Heart left ventricle (tissue), 13 donors: ENCODE data around the gene HOXA3.

Experiments used
- POLR2A ChIP-seq, 2 donors: fragments of 450-650 bp; IDR thresholded peaks; one replicate each; pipeline ENCODE4 v1.6.1; 2017; ENCODE audit warnings: antibody characterized with exemption in 2 of 2, mild to moderate bottlenecking in 2 of 2, moderate library complexity in 2 of 2
- TF ChIP-seq, protein P1 (sequence below), 12 donors: fragments of 200-600 bp; sonication (generic) in 4 of 12; IDR thresholded peaks; one replicate each; pipeline versions ENCODE4 v1.5.0 to v1.8.0; 2018 to 2022; ENCODE audit warnings: antibody characterized with exemption in 12 of 12, mild to moderate bottlenecking in 5 of 12
- donor health status: ischemic (EF 13 %, LVEDD 7.1; RV severe dilation, severe dysfunction).
- donor health status: DM: no; HTN: yes; CAD: no.
- donor health status: DM: no; HTN: no; CAD: no.
- donor health status: ischemic (EF 25% LVEDD 6.9; RV normal size, moderate dysfunction).
- donor health status: ischemic (EF 25% LVEDD 5.7; RV mildly dilated, moderate dysfunction).
- donor health status: ischemic (EF 35%, LVEDD 5.7; RV mildly dilated, moderate dysfunction).
- donor health status: nonischemic (EF 11% LVEDD 7.7; RV severe dilation, severe dysfunction).
- donor health status: DM: yes; HTN: yes; CAD: no.
- donor health status: PGD.
- donor health status: ischemic (EF 29% LVEDD 5.4; RV normal size, mild dysfunction).
- donor health status: nonischemic (EF 23%, LVEDD 6.1; RV moderate dilation, normal function).

DNA sequence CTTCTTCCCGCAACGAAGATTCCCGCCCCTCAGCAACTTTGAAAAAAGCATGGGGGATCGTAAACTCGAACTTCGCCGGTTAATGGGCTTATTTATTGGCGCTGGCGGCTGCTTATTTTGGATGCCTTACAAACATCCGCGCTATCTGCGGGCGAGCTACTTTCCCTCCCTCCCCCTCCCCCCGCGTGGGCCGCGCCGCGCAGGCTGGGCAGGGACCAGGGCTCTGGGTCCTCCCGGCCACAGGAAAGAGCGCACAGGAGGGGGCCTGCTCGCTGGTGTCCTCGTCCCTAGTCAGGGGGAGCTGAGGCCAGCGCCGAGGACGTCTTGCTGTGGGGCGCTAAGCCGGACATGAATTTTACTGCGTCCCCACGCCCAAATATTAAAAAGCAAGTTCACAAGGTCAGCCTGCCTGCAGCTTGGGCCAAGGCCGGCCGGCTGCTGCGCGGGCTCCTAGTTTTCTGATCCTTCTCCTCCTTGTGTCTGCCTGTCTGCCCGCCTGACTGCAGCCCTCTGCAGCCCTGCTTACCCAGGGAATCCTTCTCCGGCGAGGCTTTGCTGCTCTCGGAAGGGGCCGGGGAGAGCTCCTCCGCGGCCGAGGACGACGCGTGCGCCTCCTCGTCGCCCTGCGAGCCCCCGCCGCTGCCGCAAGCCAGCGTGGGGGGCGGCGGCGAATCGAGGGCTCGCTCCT lies 20.6 kb upstream of the HOXA3 start:
- TF ChIP-seq, protein P1, sequence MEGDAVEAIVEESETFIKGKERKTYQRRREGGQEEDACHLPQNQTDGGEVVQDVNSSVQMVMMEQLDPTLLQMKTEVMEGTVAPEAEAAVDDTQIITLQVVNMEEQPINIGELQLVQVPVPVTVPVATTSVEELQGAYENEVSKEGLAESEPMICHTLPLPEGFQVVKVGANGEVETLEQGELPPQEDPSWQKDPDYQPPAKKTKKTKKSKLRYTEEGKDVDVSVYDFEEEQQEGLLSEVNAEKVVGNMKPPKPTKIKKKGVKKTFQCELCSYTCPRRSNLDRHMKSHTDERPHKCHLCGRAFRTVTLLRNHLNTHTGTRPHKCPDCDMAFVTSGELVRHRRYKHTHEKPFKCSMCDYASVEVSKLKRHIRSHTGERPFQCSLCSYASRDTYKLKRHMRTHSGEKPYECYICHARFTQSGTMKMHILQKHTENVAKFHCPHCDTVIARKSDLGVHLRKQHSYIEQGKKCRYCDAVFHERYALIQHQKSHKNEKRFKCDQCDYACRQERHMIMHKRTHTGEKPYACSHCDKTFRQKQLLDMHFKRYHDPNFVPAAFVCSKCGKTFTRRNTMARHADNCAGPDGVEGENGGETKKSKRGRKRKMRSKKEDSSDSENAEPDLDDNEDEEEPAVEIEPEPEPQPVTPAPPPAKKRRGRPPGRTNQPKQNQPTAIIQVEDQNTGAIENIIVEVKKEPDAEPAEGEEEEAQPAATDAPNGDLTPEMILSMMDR (IDR thresholded peaks at IDR 0.05), result no peak
- no peak for TF ChIP-seq POLR2A (IDR thresholded peaks at IDR 0.05)
